Mesothelial cell of epicardium (in vitro differentiated cells): ENCODE results near the gene PLAC9. TPM values are rescaled to one million over a fixed set of nuclear protein-coding genes. Genes with fewer than 3 reads are reported as not detected.

Experiments
- DNase-seq, 2 experiments: peaks; one replicate each; pipeline ENCODE4 v3.0.0; 2021; ENCODE audit warnings: low spot score in 2 of 2; ENCODE audit not compliant: unreplicated experiment in 2 of 2
- H3K27ac Mint-ChIP-seq: 2 replicates; pipeline ENCODE4 v1.8.0; 2021; ENCODE audit warnings: mixed read lengths
- H3K27me3 Mint-ChIP-seq: 2 replicates; pipeline ENCODE4 v1.8.0; 2021; ENCODE audit warnings: low read depth, mixed read lengths
- H3K36me3 Mint-ChIP-seq: 2 replicates; pipeline ENCODE4 v1.8.0; 2021; ENCODE audit warnings: mixed read lengths
- H3K4me1 Mint-ChIP-seq: 2 replicates; pipeline ENCODE4 v1.8.0; 2021; ENCODE audit warnings: mixed read lengths
- H3K4me3 Mint-ChIP-seq: 2 replicates; pipeline ENCODE4 v1.8.0; 2021; ENCODE audit warnings: mild to moderate bottlenecking, moderate library complexity, mixed read lengths
- H3K9me3 Mint-ChIP-seq: 2 replicates; pipeline ENCODE4 v1.8.0; 2021; ENCODE audit warnings: mixed read lengths
- CTCF ChIP-seq: fragments of 200-600 bp; sonication (generic); IDR thresholded peaks from one replicate; pipeline ENCODE4 v1.5.0; 2021; ENCODE audit warnings: antibody characterized with exemption; ENCODE audit not compliant: unreplicated experiment
- total RNA-seq: library from RNA; stranded (reverse); gene quantifications from 3 replicates; pipeline ENCODE4 v1.2.1, GENCODE V29; 2021

Gene PLAC9
- total RNA-seq, 1 donor from 2014 or later: 25.1 TPM

GRCh38 chr10:80154978-80155695 is 22.6 kb downstream of the PLAC9 start:
- H3K27me3 Mint-ChIP-seq: no peaks in the 10 kb centered on the region
- peak overlapping the region; percentile 75 for H3K27ac Mint-ChIP-seq
- no peak for TF ChIP-seq CTCF
- DNase-seq: no peak
- H3K9me3 Mint-ChIP-seq: peaks cover 5% of the 10 kb centered on the region
- H3K36me3 Mint-ChIP-seq: peaks cover 67% of the 10 kb centered on the region
- peaks cover 22% of the 10 kb centered on the region for H3K4me1 Mint-ChIP-seq
- no peak overlapping the region for H3K4me3 Mint-ChIP-seq

GRCh38 chr10:80155696-80156215 is 23.2 kb downstream of the PLAC9 start:
- no peaks in the 10 kb centered on the region for H3K27me3 Mint-ChIP-seq
- TF ChIP-seq CTCF: no peak
- no peaks in the 10 kb centered on the region for H3K9me3 Mint-ChIP-seq
- no peak overlapping the region for H3K4me3 Mint-ChIP-seq
- DNase-seq: no peak
- peaks cover 64% of the 10 kb centered on the region for H3K36me3 Mint-ChIP-seq
- peaks cover 23% of the 10 kb centered on the region for H3K4me1 Mint-ChIP-seq
- peak overlapping the region; percentile 70 for H3K27ac Mint-ChIP-seq

- H3K4me1 Mint-ChIP-seq: peaks cover 24% of the 10 kb centered on the region
- no peaks in the 10 kb centered on the region for H3K9me3 Mint-ChIP-seq
- peaks cover 62% of the 10 kb centered on the region for H3K36me3 Mint-ChIP-seq
- TF ChIP-seq CTCF: no peak
- H3K4me3 Mint-ChIP-seq: no peak overlapping the region
- H3K27me3 Mint-ChIP-seq: no peaks in the 10 kb centered on the region
- H3K27ac Mint-ChIP-seq: no peak overlapping the region
- no peak for DNase-seq
Measured at GRCh38 chr10:80156216-80156615, 23.7 kb downstream of the PLAC9 start.

GRCh38 chr10:80157561-80157960 is 25.0 kb downstream of the PLAC9 start:
- Mint-ChIP-seq H3K9me3 (no peaks in the 10 kb centered on the region), H3K27me3 (no peaks in the 10 kb centered on the region), H3K4me1 (peaks cover 28% of the 10 kb centered on the region), H3K36me3 (peaks cover 64% of the 10 kb centered on the region), H3K4me3 (no peak overlapping the region), H3K27ac (peak overlapping the region; percentile 86)
- TF ChIP-seq CTCF: no peak
- no peak for DNase-seq

GRCh38 chr10:80158126-80158525 is 25.6 kb downstream of the PLAC9 start:
- H3K27ac Mint-ChIP-seq: peak overlapping the region; percentile 86
- peaks cover 28% of the 10 kb centered on the region for H3K4me1 Mint-ChIP-seq
- no peak overlapping the region for H3K4me3 Mint-ChIP-seq
- no peaks in the 10 kb centered on the region for H3K27me3 Mint-ChIP-seq
- H3K9me3 Mint-ChIP-seq: no peaks in the 10 kb centered on the region
- TF ChIP-seq CTCF: no peak
- no peak for DNase-seq
- peaks cover 66% of the 10 kb centered on the region for H3K36me3 Mint-ChIP-seq
